ENCODE measurements around the gene SLC25A46.

DNA sequence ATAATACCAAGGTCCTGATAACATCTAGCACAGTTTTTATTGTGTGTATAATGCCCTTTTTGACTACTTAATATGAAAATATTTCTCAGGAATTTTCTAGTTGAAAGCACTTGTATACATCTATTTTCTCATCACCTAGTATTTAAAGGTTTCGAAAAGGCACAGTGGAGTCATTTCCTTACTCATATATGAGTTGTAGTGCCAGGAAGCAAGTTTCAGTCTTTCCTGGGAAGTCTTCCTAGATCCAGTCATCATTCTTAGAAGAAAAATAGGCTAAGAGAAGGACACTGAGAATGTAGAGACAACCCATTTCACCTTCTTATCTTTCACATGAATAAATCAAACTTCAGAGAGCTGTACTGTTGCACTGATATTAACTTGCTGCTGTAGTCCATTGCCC, 70.2 kb downstream of the SLC25A46 start:
- no peak for TF ChIP-seq EZH2 (IDR thresholded peaks at IDR 0.05; ENCODE audit: insufficient read depth, poor library complexity, severe bottlenecking)
- no peak for TF ChIP-seq EZH2phosphoT487 (IDR thresholded peaks at IDR 0.05; ENCODE audit: insufficient read depth, low read depth)
